A204.1 (cell line): ENCODE measurements around the gene ISYNA1.
"Not testable (repeated sequence)": the region's sequence is repeated elsewhere in the genome, so short reads cannot be mapped to it uniquely, and the experiment has no call there.

Experiments
- FAIRE-seq: peaks from 2 replicates; lab custom pipeline; 2012; peaks lifted over from hg19 to GRCh38; lab: Jason Lieb, UNC

Gene ISYNA1

DNA sequence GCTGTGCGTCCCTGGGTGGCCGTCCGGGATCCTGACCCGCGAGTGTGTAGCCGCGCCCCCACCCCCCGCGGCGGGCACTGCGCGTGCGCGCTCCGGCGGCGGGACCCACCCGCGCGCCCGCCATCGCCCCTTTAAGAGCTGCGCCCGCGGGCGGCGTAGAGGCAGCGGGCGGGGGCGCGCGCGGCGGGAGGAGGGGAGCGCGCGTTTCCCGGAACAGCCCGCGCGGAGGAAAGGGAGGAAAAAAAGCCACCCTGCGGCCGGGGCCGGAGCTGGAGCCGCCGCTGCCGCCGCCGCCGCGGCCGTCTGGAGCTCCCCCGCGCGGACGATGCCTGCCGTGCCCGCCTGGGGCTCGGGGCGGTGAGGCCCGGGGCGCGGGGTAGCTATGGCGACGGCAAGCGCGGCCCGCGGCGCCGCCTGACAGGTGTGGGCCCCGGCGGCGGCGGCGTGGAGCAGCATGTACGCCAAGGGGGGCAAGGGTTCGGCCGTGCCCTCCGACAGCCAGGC, 18.7 kb downstream of the ISYNA1 start, which contains the start of gene SSBP4:
TSS of gene SSBP4 (plus strand) at position 204 of the 504 bp plus-strand sequence. CDS start at position 455, 251 bp downstream.
- no peak for FAIRE-seq

DNA sequence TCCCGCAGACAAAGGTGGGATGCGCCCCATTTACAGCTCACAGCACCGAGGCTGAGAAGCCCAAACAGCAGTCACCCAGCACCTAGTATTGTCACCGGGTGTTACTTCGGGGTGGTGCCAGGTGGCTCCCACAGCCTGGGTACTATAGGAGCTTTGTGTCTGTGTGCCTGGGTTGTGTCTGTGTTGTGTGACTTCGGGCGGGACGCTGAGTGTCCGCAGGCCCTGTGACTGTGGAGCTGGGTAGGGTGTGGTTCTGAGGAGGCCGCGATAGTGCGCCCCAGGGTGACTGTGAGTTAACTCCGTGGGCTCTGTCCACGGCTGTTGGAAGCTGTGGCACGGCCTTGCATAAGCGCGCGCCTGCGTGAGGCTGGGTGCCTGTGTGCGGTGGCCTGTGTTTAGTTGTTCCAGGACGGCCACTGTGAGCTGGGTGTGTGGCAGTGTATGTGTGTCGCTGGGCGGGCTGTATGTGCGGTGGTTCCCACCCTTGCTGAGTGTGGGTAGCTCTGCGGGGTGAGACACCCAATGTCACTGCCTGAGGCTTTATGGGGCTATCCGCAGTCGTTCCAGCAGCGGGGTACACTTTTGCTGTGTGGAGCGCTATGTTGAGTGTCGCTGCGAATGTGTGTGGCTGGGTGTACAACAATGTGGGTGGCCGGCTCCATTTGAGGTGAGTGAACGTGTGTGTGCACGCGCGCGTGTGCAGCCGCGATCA, 19.3 kb downstream of the ISYNA1 start:
- FAIRE-seq: no peak

DNA sequence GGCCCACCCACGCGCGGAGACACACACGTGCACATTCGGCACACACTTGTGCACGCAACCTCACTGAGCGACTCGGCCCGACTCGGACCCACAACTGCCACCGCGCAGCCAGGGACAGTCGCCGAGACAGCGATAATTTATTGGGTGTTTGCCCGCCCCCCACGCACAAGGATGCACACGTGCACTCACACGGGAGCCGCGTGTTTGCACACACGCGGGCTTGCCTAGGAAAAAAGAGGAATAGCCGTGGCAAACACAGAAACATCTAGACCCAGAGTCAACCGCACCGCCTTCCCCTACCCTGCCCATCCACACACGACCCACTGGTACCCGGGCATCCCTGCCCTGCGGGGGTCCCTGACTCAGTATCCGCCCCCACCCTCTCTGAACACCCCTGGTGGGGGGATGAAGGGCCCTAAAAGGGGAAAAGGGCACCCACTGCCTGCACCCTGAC, 19.9 kb downstream of the ISYNA1 start:
- FAIRE-seq: no peak

DNA sequence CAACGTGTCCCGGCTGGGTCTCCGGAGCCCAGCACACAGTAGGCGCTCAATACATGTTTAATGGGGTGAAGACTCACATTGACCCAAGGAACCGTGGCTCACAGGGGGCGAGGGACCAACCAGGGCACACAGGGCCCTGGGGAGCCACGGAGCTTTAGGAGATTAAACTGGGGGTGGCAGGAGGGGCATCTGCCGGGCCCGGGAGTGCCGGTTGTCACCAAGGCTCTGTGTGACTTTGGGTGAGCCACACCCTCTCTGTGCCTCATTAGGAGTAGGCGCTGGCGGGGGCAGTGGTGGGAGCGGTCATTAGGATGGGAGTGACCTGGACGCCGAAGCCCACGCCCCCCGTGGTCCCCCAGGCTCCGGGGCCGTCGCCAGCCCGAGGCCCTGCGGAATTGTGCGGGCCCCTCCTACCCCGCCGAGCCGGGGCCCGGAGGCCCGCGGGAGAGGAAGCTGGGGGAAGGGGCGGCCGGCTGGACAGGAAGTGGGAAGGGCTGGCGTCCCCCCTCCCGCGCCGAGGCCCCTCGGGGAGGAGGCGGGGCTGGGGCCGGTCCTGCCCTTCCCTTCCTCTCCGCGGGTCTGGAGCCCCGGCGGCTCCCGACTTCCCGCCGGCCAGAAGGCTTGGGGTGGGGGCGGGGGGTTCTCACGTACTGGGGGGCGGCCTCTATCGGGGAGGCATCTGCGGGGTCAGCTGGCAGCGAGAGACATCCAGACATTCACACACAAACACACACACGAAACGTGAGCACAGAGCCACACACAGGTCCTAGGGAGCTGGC, 20.5 kb downstream of the ISYNA1 start:
- FAIRE-seq: no peak

DNA sequence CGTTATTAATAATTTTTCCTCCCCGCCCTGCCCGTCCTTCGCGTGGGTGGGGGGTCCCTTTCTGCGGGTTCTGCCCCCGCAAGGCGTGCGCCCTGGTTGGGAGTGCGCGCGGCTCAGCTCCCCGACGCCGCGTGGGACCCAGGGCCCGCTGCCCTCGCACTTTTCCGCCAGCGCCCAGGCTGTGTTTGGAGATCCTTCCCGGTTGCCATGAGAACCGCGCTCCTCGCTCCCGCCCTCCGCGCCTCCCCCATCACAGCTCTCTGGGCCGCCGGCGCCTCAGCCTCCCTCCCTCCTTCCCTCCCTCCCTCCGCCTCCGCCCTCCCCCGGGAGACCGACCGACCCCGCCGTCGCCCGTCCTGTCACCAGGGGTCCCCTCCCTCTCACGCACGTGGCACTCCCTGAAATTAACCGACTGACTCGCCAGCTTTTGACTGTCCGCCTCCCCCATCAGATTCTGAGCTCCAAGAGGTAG, 21.1 kb downstream of the ISYNA1 start:
- no peak for FAIRE-seq

DNA sequence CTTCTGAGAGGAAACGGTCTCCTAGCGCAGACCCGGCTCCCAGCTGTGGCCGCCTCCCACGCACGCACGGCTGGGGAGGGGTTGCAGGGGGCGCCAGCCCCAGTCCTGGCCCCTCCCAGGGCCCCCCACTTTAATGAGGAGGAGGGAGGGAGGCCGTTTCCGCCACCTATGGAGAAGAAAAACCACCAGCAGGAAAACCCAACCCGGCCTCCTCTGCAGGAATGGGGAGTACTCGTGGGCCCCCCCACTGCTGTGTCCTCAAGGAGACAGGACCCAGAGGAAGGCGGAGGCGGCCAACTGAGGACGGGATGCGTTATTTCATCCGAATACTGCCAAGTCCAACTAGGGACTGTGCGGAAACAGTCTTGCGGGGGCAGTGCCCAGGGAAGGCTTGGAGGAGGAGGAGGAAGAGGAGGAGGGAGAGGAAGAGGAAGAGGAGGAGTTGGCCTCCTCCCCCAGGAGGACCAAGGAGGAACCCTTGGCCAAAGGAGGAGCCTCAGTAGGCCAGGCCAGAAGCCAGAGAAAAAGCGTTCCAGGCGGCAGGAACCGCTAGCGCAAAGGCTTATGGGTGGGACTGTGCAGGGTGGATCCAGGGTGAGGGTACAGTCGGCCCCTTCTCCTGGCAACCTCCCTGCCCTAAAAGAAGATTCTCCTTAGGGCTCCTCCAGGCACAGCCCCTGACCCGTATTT, 22.6 kb downstream of the ISYNA1 start:
- FAIRE-seq: peak; percentile 94

DNA sequence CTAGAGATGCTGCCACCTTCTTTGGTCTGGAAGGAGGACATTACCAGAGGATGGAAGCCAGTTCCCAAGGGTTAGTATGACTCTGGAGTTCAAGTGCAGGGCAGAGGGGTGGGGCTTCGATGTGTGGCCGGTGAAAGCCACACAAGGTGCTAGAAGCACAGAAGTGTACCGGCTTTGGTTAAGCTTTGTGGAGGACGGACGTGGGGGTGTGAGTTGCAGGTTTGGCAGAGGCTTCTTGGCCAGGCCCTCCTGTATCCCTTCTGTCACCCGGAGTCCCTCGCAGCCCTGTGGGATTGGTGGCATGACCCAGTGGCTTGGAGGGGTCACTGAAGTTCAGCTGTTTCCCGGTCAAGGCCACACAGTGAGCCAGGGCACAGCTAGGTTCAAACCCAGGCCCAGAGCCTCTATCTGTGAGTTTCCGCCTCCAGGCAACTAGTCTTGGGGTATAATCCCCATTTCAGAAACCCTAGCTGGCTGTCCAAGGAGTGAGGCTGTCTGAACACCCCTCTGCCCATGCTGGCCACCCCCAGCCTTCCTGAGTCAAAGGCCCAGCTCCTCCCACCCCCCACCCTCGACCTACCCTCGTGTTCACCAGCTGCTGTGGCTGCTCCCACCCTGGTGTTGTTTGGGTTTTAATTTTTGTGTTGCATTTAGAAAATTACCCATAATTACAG, 23.3 kb downstream of the ISYNA1 start:
- no peak for FAIRE-seq

DNA sequence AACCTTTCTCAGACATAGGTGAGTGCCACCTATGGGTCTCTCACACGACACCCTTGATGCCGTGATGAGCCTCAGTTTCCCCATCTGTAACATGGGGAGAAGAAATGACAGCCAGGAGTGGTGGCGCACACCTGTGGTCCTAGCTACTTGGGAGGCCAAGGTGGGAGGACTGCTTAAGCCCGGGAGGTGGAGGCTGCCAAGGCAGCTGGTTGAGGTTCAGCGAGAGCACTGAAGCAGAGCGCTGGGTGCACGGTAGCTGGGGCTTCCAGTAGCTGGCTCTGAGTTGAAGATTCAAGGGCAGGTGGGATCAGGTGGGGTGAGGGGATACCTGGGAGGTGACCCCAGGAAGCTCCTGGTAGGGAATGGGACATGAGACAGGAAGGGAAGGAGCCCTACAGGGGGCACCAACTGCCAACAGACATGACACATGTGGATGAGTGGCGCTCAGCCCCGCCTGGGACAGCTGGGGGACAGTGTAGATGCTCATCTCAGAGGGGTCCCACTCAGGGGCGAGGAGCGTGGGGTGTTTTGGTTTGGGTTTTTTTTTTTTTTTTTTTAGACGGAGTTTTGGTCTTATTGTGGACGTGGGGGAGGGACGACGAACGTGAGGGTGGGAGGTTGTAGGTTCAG, 25.2 kb downstream of the ISYNA1 start:
- FAIRE-seq: no peak

DNA sequence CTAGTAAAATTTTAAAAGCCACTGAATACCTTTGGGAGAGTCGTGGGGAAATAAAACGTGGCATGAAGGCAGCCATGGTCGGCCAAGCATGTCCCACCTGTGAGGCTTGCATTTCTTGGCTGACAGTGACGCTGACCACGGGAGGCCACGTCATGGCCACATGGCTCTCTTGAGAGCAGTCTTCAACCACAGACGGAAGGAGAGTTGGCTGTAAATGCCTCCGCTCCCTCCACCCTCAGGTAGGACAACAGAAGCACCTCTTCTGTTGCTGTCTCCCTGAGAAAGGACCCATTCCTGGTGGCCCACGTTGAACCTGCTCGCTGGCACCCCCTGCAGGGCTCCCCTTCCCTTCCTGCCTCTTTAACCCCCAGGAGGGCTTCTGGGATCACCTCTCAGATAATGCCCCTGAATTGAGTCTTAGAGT, 29.9 kb downstream of the ISYNA1 start:
- FAIRE-seq: no peak

DNA sequence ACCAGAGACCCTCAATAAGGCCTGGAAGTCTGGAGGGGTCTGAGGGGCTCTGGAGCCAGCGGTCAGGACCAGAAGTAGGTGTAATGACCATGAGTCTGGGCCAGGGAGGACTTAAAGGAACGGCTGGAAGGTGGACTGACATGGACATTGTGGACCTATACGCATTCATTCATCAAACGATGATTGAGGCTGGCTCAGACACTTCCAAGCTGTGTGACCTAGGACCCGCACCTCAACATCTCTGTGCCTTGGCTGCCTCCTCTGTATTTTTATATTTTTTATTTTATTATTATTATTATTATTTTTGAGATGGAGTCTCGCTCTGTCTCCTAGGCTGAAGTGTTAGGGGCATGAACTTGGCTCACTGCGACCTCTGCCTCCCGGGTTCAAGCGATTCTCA, 31.2 kb downstream of the ISYNA1 start:
- FAIRE-seq: no peak

DNA sequence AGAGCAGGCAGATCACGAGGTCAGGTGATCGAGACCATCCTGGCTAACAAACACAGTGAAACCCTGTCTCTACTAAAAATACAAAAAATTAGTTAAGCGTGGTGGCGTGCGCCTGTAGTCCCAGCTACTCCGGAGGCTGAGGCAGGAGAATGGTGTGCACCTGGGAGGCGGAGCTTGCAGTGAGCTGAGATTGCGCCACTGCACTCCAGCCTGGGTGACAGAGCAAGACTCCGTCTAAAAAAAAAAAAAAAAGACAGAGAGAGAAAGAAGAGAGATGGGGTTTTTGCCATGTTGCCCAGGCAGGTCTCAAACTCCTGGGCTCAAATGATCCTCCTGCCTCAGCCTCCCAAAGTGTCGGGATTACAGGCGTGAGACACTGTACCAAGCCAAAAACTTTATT, 32.2 kb downstream of the ISYNA1 start:
- FAIRE-seq: not testable (repeated sequence)

DNA sequence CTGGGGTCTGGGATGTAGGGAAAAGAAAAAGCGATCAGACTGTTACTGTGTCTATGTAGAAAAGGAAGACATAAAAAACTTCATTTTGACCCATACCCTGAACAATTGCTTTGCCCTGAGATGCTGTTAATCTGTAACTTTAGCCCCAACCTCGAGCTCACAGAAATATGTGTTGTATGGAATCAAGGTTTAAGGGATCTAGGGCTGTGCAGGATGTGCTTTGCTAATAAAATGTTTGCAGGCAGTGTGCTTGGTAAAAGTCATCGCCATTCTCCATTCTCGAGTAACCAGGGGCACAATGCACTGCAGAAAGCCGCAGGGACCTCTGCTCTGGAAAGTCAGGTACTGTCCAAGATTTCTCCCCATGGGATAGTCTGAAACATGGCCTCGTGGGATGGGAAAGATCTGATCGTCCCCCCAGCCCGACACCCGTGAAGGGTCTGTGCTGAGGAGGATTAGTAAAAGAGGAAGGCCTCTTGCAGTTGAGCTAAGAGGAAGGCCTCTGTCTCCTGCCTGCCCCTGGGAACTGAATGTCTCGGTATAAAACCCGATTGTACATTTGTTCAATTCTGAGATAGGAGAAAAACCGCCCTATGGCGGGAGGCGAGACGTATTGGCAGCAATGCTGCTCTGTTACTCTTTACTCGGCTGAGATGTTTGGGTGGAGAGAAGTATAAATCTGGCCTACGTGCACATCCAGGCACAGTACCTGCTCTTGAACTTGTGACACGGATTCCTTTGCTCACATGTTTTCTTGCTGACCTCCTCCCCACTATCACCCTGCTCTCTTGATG, 35.3 kb downstream of the ISYNA1 start:
- not testable (repeated sequence) for FAIRE-seq

DNA sequence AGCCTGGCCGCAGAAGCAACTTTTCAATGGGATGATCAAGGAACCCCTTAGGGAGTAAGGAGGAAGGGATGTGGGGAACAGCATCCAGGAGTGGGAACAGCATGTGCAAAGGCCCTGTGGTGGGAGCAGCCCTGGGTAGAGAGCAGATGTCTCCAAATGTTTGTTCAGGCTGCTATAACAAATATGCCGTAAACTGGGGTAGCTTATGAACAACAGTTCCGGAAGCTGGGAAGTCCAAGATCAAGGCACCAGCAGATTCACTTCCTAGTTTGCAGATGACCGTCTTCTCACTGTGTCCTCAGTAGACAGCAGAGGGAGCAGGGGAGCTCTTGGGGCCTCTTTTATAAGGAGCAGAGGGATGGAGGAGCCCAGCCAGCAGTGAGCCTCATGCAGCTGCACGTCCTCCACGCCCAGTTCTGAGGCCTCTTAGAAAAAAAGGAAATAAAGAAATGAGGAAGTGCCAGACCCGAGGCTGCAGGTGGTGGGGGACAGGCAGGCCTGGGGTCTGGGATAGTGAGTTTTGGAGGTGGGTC, 36.3 kb downstream of the ISYNA1 start:
- no peak for FAIRE-seq

DNA sequence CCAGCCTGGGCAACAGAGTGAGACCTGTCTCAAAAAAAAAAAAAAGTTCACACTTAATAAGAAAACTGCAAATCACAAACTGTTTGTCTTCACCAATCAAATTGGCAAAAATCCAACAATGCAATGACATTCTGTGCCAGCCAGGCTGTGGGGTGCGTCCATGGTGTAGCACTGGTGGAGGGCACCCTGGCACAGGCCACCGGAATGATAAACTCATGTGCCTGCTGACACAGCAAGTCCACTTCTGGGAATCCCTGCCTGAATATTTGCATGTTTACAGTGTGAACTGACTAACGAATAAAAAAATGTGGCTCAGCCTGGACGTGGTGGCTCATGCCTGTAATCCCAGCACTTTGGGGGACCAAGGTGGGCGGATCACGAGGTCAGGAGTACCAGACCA, 38.9 kb downstream of the ISYNA1 start:
- FAIRE-seq: no peak

DNA sequence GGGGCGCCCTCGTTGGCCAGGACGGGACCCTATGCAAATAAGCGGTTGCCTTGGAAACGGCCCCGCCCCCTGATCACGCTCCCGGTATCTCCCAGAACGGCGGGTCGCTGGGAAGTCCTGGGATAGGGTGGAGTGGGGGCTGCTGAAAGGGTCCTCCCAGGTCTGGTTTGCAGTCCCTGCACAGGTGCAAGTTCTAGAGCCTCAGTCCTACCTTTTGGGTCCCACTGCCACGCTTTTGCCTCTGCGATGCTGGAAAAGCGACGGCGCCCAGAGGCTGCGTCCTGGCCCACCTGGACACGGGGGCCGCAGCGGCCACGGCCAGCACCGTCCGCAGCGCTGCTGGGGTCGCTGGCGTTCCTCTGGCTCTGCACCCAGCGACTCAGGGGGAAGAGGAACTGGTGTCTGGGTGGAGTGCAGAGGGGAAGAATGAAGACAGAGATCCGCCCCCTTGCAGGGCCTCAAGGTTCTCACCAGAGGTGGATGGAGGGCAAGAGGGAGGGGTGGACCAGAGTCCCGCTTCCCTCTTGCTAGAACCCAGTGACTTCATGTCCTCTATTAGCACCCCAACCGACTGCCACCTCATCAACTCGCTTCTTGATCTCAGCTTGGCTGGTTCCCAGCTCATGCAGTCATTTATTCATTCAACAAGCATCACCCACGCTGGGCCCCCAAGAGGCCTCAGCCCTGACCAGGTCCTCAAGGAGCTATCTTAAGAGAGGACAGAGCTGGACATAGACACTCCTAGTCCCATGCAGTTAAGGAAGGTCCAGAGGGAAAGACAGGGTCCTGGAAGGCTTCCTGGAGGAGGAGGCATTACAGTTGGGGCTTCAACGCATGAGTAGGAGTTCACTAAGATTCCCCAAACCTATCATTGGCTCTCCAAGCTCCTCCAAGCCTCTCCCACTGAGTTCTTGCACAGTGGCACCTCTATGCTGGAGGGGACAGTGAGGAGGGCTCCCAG, 40.4 kb downstream of the ISYNA1 start, which contains the start of gene LRRC25:
TSS of gene LRRC25 (minus strand) at position 381 of the 961 bp plus-strand sequence. CDS start 659 bp downstream, outside the sequence.
- no peak for FAIRE-seq

DNA sequence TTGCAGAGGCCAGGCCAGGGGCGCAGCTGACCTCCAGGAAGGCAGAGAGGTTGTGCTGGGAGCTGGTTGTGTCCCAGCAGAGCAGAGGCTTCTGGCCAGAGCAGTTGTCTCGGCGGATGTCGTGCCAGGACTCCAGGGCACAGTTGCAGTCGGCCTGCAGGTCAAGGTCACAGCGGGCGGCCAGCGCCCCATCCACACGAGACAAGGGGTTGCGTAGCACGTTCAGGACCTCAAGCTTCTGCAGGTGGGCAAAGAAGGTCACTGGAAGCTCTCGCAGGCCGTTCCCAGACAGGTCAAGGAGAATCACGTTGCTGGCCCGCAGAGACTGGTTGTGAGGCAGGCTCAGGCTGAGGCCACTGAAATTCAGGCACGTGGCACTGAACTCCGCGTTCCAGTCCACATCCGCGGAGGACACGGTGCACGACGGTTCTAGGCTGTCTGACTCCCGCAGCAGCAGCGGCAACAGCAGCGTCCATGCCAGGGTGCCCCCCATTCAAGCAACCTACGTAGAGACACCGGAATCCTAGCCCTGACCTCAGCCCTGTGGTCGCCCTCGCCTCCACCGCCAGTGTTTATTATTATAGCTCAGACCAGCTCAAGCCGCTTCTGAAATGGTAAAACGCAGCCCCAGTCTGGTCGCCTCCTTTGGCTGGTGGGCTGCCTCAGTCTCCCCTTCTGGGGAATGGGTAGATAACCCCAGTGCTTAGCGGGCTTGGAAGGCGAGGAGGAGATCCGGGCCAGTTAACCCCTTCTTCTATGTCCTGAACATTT, 41.3 kb downstream of the ISYNA1 start:
- no peak for FAIRE-seq

DNA sequence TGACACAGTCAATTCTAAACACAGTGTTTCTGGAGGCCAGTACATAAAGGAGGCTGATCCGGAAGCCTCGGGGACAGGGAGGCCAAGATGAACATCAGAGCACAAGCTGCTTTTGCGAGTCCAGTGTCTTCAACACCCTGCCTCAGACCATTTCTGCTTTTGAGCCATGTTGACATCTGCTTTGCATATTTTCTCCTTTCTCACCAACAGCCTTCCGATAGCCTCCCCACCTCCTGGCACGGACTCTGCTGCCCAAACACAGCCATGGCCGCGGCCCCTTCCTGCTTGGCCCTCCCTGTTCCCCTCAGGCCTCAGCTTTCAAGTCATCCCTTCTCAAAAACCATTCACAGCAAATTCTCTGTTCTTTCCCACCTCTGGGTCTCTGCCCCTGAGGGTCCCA, 44.1 kb downstream of the ISYNA1 start:
- FAIRE-seq: no peak

DNA sequence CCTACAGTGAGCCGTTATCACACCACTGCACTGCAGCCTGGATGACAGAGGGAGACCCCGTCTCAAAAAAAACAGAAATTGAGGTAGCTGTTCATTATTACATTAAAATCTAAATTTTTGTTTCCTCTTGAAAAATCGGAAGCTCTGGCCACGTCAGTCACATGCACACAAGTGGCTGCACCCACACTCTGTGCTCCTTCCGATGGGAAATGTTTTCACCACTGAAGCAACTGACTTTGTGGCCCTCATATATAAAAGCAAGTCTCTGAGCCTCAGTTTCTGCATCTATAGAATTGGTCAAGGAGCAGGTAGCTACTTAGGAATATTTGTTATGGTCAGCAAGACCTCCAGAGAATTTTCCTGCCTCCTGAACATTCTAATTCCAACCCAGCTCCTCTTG, 45.0 kb downstream of the ISYNA1 start:
- no peak for FAIRE-seq
